ENCODE data around the gene SENP5.
"Not testable (repeated sequence)": the region's sequence is repeated elsewhere in the genome, so short reads cannot be mapped to it uniquely, and the experiment has no call there.

Gene SENP5

GRCh38 chr3:196942915-196943277, 75.2 kb downstream of the SENP5 start:
- peak; percentile 38 for DNase-seq

GRCh38 chr3:196944037-196944790, 76.5 kb downstream of the SENP5 start:
- DNase-seq, result not testable (repeated sequence)

- no peak for DNase-seq
Observed at GRCh38 chr3:196947136-196947859, 79.6 kb downstream of the SENP5 start.

GRCh38 chr3:196947860-196948441, 80.2 kb downstream of the SENP5 start:
- no peak for DNase-seq

GRCh38 chr3:196948442-196949284, 80.9 kb downstream of the SENP5 start:
- no peak for DNase-seq

GRCh38 chr3:196949285-196949619, 81.5 kb downstream of the SENP5 start:
- peak; percentile 29 for DNase-seq

DNA sequence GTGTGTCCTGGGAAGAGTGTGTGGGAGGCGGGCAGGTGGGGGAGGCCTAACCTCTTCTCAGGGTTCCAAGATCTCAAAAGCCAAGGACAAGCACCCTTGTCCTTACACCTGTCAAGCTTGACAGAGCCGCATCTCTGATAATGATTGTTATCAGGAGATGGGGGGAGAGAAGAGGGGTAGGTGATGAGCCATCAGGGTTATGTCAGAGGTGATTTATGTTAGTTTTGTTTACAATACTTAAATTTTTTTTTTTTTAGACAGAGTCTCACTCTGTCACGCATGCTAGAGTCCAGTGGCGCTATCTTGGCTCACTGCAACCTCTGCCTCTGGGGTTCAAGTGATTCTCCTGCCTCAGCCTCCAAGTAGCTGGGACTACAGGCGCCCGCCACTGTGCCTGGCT, 82.0 kb downstream of the SENP5 start:
- DNase-seq, result no peak

DNA sequence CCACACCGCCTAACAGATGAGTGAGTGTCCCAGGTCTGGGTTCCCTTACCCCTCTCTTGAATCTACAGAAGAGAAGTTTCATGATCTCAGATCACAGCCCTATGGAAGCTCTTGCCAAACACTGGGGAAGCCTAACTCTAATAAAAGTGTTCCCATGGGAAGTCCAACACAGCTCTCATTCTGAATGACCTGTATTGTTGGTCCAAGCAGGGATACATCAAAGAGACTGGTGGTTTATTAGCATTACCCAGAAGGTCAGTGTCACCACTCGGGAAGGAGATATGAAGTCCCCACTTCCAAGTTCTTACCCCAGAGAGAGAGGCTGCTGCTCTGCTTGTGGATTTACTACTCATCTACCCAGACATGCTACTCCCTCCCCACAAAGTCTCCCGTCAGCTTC, 83.7 kb downstream of the SENP5 start:
- no peak for DNase-seq

- no peak for DNase-seq
Observed at GRCh38 chr3:196954832-196955231, 87.1 kb downstream of the SENP5 start.

- DNase-seq, result no peak
Observed at GRCh38 chr3:196962108-196962929, 94.6 kb downstream of the SENP5 start.

GRCh38 chr3:196962930-196963630, 95.4 kb downstream of the SENP5 start:
- no peak for DNase-seq

DNA sequence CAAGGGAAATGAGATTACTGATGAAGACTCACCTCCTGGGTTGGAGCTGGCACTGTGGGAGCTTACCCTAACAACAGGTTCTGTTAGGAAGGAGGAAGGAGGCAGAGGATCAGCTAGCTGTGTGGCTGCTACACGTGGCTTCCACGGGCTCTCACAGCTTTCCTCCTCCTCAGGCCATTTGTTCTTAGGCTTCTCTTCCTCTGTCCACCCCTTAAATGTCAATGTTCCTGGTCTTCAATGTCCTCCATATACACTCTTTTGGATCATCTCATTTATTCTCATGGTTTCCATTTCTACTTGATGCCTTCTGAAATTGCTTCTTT, 95.9 kb downstream of the SENP5 start:
- DNase-seq, result no peak

DNA sequence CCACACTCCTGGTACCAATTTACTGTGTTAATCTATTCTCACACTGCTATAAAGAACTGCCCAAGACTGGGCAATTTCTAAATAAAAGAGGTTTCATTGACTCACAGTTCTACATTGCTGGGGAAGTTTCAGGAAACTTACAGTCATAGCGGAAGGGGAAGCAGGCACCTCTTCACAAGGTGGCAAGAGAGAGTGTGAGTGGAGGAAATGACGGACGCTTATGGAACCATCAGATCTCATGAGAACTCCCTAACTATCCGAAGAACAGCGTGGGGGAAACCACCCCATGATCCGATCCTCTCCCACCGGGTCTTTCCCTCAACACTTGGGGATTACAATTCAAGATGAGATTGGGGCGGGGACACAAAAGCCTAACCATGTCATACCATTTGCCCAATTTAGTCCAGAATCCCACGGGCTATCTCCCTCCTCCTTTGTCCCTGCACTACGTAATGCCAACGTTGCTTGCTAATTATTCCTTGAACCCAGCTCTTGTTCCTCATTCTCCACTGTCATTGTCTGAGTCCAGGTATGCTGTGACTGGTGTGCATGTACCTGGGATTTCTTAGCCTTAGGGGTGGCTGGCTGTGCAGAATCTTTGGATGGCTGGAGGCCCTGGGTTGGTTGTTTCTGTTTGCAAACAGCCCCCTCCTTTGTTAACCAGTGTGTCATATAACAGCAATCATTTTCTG, 97.5 kb downstream of the SENP5 start:
- DNase-seq, result no peak

DNA sequence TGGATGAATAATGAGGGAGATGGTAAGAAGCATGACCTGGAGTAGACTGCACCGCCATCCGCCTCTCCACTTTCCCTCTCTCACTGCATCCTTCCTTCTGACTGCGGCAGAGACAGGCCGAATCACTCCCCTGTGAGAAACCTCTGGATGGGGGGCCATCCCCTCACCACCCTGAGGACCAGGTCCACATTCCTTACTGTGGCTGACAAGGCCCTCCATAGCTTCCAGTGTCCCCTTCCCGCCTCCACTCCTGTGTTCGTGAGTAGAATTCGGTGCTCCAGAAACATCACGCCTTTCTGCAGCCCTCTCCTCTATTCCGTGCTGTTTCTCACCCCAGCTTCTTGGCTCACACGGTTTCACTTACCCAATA, 98.1 kb downstream of the SENP5 start:
- DNase-seq, result no peak

DNA sequence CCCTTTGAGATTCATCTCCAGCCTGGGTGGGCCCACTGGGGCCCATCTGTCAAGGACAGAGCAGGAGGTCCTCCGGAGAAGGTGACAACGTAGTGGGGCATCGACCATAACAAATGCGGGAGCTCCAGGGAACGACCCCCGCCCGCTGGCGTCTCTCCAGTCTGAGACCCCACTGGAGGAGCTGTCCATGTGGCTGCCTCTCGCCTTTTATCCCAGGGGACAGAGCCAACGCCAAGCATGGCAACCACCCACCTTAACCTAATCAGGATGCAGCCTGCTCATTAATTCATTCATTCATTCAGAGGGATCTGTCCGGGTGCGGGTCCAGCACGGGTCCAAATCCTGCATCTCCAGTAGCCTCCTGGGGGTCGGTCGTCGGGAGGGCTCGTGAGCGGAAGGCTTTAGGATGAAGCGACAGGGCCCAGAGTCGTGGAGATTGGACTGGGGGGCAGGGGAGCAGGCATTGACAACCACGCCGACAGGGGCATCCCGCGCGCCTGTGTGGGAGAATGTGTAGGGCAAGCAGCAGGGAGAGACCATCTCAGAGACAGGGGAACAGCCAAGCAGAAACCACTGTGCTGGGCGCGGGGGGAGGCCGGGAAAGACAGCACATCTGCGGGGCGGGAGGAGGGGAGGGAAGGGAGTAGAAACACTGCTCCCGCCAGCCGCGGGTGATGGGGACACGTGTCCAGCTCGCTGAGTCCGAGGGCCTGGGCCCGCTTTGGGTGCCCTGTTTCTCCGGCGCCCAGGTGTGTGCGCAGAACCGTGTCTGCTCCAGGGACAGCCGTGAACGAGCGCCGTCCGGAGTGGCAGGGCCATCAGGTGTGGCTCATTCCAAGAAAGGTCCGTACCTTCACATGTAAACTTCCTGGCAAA, 99.0 kb downstream of the SENP5 start:
- DNase-seq, result no peak

GRCh38 chr3:196967412-196968232, 99.9 kb downstream of the SENP5 start:
- DNase-seq, result no peak

DNA sequence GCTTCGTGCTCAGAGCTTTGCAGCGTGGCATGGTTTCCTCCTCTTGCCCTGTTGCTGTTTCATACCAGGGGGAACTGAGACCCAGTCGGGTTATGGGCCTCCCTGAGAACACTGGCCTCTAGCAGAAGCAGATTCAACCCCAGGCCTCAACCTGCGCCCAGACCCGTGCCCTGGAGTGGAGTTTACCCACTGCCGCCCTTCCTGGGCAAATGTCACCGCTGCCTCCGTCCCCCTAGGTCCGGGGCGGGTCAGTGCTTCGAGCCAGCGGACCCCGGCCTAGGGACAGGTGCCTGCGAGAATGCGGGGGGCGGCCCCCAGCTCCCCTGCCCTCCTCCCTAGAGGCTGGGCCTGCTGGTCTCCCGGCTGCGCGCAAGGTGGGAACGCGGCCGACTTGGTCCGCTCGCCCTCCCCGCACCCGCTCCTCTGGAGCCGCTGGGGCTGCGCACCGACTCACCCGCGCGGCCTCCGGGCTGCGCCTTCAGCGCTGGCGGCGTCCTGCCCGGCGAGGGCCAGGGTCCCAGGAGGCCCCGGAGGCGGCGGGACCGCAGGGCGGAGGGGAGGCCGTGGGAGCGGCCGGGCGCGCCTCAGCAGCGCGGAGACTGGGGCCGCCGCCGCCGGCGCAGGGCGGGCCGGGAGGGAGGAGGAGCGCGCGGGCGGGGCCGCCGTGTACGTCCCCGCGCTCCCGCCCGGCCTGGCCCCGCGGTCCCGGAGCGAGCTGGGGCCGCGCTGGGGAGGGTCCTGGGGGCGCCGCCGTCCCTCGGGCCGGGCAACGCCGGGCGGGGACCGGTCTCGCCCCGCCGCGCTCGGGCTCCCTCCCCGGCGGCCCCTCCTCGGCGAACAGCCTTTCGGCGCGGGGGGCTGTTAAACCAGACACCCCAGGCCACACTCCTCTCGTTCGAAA, 100.8 kb downstream of the SENP5 start, which contains the start of gene PIGZ:
PIGZ (minus strand) TSS at position 601 of the 901 bp plus-strand sequence. CDS start 16,802 bp downstream, outside the sequence.
- DNase-seq, result no peak

DNA sequence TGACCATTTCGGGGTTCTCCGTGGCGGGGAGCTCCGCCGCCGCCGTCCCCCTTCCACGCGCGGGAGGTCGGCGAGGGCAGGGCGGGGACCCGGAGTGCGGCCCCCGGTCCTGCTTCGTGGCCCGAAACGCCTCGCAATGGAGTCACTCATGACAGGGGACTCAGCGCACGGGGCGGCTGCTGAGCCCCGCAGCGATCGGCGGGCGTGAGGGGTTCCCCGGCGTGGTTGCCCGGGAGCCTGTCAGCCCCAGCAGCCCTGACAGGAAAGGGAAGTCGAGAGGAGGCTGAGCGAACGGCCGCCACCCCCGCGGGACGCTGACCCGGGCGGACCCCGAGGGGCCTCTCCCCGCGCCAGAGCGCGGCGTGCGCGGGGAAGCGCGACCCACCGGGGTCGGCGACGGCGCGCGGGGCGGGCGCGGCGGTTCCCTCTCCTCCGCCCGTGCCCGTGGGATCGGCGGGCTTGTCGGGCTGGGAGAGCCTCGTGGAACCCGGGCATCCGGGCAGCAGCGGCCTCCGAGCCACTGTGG, 101.5 kb downstream of the SENP5 start:
- no peak for DNase-seq
